DMS53 treated with DMSO at 0.1 percent for 48 hours (cell line): ENCODE results near the gene CNMD.

Experiments used
- DNase-seq: peaks from one replicate; lab custom pipeline; 2025; ENCODE audit not compliant: unreplicated experiment; lab: John Stamatoyannopoulos, UW

Gene CNMD

DNA sequence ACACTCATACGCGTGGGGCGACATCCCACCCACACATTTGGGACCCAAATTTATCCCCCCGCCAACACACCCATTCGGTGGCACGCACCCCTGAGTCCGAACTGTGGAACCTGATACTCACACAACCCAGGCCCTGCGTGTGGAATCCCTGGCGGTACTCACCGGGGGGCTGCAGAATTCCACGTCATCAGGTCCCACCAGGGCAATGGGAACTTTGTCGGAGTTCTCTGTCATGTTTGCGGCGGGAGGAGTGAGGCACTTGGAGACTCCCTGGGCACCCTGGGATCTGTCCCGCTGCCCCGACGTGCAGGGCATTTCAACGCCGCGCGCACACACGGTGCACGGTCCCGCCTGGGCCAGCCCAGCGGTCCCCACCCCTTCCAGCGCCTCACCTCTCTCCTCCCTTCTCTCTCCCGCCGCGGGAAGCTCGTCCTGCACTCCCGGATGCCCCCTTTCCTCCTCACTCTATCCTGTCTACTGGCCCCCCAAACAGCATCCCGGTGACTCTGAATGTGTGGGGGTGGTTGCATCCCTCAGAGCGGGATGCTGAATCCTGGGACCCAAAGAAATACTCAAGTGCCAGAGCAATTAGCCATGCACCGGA, at the start of gene CNMD:
CNMD (minus strand) TSS at position 353 of the 604 bp plus-strand sequence; CDS start at position 234, 119 bp downstream.
- no peak for DNase-seq

- no peak for DNase-seq
Observed at GRCh38 chr13:52788011-52788410, 48.4 kb upstream of the CNMD start.

GRCh38 chr13:52787235-52787634, 47.6 kb upstream of the CNMD start:
- DNase-seq, result no peak

GRCh38 chr13:52786766-52787165, 47.1 kb upstream of the CNMD start:
- DNase-seq, result no peak

- no peak for DNase-seq
Observed at GRCh38 chr13:52785739-52786138, 46.1 kb upstream of the CNMD start.

- DNase-seq, result no peak
Observed at GRCh38 chr13:52784591-52785340, 45.1 kb upstream of the CNMD start.

GRCh38 chr13:52783943-52784342, 44.3 kb upstream of the CNMD start:
- no peak for DNase-seq

GRCh38 chr13:52782471-52783448, 43.1 kb upstream of the CNMD start:
- DNase-seq, result no peak

- DNase-seq, result no peak
Observed at GRCh38 chr13:52780611-52781010, 41.0 kb upstream of the CNMD start.

GRCh38 chr13:52780092-52780491, 40.5 kb upstream of the CNMD start:
- no peak for DNase-seq

- DNase-seq, result no peak
Observed at GRCh38 chr13:52779103-52779502, 39.5 kb upstream of the CNMD start.

- no peak for DNase-seq
Observed at GRCh38 chr13:52776726-52777125, 37.1 kb upstream of the CNMD start.

DNA sequence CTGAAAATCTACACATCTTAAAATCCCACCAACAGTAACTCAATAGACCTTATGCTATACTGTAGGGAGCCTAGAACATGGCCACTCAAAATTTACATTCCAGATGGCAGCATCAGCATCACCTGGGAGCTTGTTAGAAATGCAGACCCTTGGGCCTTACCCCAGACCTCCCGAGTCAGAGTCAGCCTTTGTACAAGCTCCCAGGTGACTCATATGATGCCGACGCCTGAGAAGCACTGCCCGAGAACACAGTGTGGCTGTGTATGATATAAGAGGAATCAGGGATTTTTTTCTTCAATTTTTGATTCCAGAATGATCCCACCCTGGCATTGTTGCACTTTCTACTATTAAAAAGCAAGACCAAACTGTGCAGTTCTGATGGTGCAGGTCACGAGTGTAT, 35.9 kb upstream of the CNMD start:
- no peak for DNase-seq

GRCh38 chr13:52767949-52768516, 28.4 kb upstream of the CNMD start:
- no peak for DNase-seq

DNA sequence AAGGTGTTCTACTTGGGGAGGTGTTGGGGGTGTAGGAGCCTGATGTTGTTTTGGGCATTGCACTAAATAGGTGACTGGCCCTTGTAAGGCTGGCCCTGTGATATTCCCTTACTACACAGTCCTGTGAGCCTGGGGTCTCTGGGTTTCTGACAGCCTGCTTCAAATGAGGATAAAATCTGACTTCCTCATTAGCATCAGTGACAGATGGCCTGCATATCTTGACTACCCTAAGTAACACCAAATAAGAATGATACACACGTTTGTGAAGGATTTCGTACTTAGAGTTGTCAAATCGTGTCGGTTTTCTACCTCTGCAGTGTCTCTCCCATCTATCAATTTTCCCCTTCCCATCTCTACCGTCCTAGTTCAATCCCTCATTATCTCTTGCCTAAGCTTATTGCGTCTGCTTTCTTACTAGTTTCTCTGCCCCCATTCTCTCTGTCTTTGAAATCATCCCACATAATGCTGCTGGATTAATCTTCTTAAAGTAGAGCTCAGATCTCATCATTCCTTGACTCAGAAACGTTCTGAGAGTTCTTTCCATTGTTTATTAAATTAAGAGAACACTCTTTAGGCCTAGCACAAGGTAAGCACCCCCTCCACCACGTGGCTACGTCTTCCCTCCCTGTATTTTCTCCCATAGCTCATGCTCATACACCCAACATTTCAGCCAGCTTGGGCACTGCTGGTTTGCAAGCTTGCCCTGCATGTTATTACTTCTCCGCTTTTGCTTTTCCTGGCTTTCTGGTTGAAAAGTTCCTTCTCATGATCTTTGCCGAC, 26.2 kb upstream of the CNMD start:
- no peak for DNase-seq

DNA sequence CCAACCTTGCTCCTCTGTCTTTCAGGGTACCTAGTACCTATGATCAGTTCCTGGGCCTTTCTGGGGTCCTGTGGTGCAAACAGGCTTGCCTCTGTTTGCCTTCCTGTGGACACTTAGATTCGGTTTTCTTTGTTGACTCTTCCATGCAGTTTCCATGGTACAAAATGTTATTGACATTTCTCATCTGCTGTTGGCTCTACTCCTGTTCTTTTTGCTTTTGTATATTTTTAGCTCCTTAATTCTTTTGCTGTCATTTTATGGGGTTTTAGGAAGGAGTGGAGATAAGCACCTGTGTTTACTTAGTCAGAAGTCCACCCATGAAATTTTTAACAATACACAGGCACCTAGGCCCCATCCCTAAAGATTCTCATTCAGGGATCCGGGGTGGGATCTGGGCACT, 20.5 kb upstream of the CNMD start:
- DNase-seq, result no peak

DNA sequence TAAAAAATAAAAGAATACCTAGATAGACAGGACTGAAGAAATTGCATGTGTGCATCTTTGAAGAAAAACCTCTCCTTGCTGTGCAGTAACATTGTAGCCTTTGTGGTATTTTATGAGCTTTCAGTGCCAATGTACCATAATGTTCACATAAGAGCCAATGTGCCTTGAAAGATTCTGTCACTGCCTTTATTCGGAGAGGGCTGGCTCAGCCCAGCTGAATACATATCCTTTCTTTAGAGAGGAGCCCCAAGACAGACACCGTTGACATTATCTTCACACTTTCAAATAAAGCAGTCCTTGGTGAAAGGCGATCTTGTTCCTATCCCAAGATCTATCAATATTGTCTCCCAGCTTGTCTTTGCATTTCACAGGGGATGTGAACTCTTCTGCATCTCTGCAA, 18.5 kb upstream of the CNMD start:
- DNase-seq, result no peak

- DNase-seq, result no peak
Observed at GRCh38 chr13:52751196-52751595, 11.6 kb upstream of the CNMD start.

DNA sequence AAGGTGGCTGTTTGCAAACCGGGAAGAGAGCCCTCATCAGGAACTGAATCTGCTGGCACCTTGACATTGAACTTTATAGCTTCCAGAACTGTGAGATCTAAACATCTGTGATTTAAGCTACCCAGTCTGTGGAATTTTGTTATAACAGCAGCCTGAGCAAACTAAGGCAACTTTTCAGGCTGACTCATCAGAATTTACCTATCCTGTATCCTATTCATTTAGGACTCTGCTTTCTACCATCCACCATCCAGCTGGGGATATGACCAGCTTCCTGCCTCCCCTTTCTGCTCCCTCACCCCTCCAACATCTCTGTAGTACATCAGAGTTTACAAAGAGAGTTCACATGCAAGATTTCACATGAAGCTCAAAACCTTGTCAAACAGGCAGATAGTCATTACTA, 11.1 kb upstream of the CNMD start:
- no peak for DNase-seq

GRCh38 chr13:52749419-52749818, 9.8 kb upstream of the CNMD start:
- DNase-seq, result no peak

- no peak for DNase-seq
Observed at GRCh38 chr13:52746141-52746540, 6.5 kb upstream of the CNMD start.
